Ectodermal cell (in vitro differentiated cells): ENCODE results near the gene GPC5.
"Not testable (repeated sequence)": the region's sequence is repeated elsewhere in the genome, so short reads cannot be mapped to it uniquely, and the experiment has no call there.

ENCODE experiments used
- H3K27ac ChIP-seq: 2 replicates; pipeline ENCODE4 v1.7.0; 2013; ENCODE audit warnings: mild to moderate bottlenecking, low read depth, low read length; ENCODE audit not compliant: insufficient read depth, poor library complexity, severe bottlenecking
- H3K27me3 ChIP-seq: 2 replicates; pipeline ENCODE4 v1.7.0; 2013; ENCODE audit warnings: mild to moderate bottlenecking, low read length; ENCODE audit not compliant: insufficient read depth, control insufficient read depth, poor library complexity, severe bottlenecking
- H3K36me3 ChIP-seq: one replicate; pipeline ENCODE4 v1.7.0; 2013; ENCODE audit warnings: low read length; ENCODE audit not compliant: control insufficient read depth, insufficient read depth
- H3K4me1 ChIP-seq: one replicate; pipeline ENCODE4 v1.7.0; 2013; ENCODE audit warnings: low read length; ENCODE audit not compliant: control insufficient read depth, insufficient read depth
- H3K4me3 ChIP-seq: 2 replicates; pipeline ENCODE4 v1.7.0; 2013; ENCODE audit warnings: low read depth, low read length, control low read depth; ENCODE audit not compliant: insufficient read depth
- H3K9me3 ChIP-seq: 2 replicates; pipeline ENCODE4 v1.7.0; 2013; ENCODE audit warnings: mild to moderate bottlenecking, low read length, moderate library complexity; ENCODE audit not compliant: control insufficient read depth
- WGBS, 2 experiments: methylation state at CpG; one replicate each; pipeline ENCODE4 v1.1.7; 2013; ENCODE audit warnings: missing lambda C conversion rate in 2 of 2; 5-methylcytosine and 5-hydroxymethylcytosine counted together

The GPC5 gene

DNA sequence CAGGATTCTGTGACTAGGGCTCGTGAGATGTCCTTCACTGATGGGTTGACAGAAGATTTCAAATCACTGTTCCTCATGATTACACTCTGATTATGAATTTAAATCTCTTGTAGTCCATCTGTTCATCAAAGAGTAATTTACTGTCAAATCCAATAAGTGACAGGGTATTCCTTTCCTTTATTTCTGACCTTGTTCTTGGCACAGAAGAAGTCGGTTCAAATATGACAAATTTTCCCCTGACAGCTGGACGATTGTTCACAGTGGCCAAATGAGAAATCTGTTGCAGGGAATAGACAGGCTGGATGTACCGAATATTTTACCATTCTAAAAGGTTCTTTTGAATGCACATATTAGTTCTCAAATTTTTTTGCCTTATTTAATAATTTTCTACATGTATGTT, 1060.9 kb downstream of the GPC5 start:
- no peaks in the 10 kb centered on the region for H3K36me3 ChIP-seq
- no peaks in the 10 kb centered on the region for H3K4me1 ChIP-seq
- 92 to 96% methylated on average over 4 of the region's 4 CpGs for WGBS, 2 experiments
- no peak overlapping the region for H3K27ac ChIP-seq
- H3K4me3 ChIP-seq = no peak overlapping the region
- no peaks in the 10 kb centered on the region for H3K9me3 ChIP-seq
- no peaks in the 10 kb centered on the region for H3K27me3 ChIP-seq

DNA sequence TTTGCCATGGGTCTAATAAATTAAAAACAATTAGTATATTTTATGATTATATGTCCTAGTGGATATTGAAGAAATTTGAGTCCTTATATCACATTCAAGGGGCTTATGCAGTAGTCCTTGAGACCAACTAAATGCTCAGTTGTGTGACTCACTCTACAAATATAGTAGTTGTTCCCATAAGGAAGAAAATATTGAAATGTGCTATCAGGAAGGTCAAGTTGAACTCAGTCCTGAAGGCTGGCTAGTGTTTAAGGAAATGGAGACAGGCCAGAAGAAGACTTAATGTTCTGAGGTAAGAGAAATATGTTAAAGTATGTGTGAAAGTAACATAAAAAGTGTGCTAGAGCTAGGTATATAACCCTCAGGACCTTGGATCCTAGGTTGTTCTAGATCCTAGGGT, 1062.1 kb downstream of the GPC5 start:
- no peaks in the 10 kb centered on the region for H3K27me3 ChIP-seq
- H3K36me3 ChIP-seq = no peaks in the 10 kb centered on the region
- no peaks in the 10 kb centered on the region for H3K9me3 ChIP-seq
- no peaks in the 10 kb centered on the region for H3K4me1 ChIP-seq
- no peak overlapping the region for H3K4me3 ChIP-seq
- no peak overlapping the region for H3K27ac ChIP-seq

DNA sequence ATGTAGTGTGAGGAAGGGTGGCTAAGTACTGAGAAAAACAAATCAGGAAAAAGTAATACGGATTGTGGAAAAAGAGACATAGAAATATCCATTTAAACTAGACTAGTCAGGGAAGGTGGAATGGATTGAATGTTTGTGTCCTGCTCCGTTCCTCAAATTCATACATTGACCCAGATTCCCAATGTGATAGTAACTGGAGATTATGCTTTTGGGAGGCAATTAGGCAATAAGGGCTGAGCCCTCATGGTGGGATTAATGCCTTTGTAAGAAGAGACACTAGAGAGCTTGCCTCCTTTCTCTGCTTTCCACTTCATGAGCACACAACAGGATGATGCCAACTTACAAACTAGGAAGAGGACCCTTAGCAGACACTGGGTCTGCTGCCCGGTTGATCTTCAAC, 1063.0 kb downstream of the GPC5 start:
- Histone ChIP-seq H3K27me3 (no peaks in the 10 kb centered on the region), H3K4me1 (no peaks in the 10 kb centered on the region), H3K4me3 (no peak overlapping the region), H3K27ac (no peak overlapping the region), H3K36me3 (no peaks in the 10 kb centered on the region), H3K9me3 (no peaks in the 10 kb centered on the region)
- WGBS, 2 experiments = 85 to 96% methylated on average over 3 of the region's 3 CpGs

DNA sequence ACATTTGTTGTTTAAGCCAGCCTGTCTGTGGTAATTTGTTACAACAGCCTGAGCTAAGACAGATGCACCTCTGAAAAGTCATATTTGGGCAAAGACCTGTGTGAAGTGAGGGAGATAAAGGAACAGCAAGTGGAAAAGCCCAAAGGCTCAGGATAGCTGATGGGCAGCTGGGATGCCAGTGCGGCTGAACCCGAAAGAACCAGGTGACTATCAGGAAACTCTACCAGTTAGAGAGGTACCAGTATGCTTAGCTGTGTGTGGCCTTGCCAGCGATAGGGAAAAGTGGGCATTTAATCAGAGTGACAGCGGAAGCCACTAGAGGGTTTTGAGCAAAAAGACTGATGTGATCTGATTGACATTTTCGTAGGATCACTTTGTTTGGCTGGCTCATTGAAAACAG, 1063.4 kb downstream of the GPC5 start:
- no peak overlapping the region for H3K27ac ChIP-seq
- 91 to 95% methylated on average over 5 of the region's 5 CpGs for WGBS, 2 experiments
- H3K36me3 ChIP-seq = no peaks in the 10 kb centered on the region
- H3K9me3 ChIP-seq = no peaks in the 10 kb centered on the region
- H3K4me3 ChIP-seq = no peak overlapping the region
- H3K27me3 ChIP-seq = no peaks in the 10 kb centered on the region
- no peaks in the 10 kb centered on the region for H3K4me1 ChIP-seq

DNA sequence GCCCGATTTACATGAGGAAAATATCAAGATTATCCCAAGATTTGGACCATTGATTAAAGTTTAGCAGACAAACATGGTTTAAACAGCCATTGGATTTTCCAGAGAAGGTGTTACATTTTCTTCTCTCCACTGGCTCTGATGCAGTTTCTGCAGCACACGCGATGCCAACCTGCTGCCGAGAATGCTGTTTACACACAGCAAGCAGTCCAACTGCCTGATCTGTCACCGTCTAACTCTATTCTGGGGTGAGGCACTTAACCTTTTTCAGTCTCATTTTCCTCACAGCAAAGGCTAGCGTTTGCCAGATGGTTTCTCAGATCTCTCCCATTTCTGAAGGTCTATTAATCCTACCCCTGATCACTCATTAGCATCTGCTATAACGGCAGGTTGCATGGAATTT, 1064.7 kb downstream of the GPC5 start:
- Histone ChIP-seq H3K9me3 (no peaks in the 10 kb centered on the region), H3K36me3 (no peaks in the 10 kb centered on the region), H3K4me1 (no peaks in the 10 kb centered on the region), H3K27ac (no peak overlapping the region), H3K27me3 (no peaks in the 10 kb centered on the region), H3K4me3 (no peak overlapping the region)
- WGBS, 2 experiments = 81 to 86% methylated on average over 6 to 7 of the region's 7 CpGs

DNA sequence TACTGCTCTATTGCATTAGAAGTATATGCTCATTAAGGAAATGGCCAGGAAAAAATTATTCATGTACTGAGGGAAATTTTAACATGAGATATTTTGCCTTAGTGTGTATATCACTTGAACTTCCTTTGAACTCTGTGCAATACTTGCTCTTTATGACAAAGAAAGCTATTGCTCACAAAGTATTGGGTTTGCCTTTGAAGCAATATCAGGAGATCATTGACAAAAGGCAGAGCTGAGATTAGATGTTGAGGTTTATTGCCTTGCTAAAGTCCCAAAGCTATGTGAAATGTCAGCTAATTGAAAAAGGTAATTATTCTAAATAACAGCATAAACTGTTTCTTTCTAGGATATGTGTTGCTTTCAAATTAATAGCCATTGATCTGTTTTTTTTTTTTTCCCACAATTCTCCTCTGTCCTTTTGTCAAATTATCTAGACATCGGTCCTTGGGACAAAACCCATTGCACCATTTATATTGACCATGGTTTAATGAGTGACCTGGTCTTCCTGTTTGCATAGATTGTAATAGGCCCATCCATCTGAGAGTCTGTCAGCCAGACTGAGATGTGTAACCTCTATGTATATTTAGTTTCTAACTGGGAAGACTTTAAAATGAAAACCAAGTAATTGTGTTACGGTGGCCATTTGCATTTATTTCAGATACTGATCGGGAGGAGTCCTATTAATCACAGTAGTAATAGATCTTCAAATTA, 1075.5 kb downstream of the GPC5 start:
- Histone ChIP-seq H3K27ac (no peak overlapping the region), H3K4me3 (no peak overlapping the region), H3K36me3 (no peaks in the 10 kb centered on the region), H3K9me3 (no peaks in the 10 kb centered on the region), H3K4me1 (no peaks in the 10 kb centered on the region), H3K27me3 (no peaks in the 10 kb centered on the region)
- WGBS, 2 experiments = 88 to 89% methylated on average over 1 to 3 of the region's 3 CpGs

DNA sequence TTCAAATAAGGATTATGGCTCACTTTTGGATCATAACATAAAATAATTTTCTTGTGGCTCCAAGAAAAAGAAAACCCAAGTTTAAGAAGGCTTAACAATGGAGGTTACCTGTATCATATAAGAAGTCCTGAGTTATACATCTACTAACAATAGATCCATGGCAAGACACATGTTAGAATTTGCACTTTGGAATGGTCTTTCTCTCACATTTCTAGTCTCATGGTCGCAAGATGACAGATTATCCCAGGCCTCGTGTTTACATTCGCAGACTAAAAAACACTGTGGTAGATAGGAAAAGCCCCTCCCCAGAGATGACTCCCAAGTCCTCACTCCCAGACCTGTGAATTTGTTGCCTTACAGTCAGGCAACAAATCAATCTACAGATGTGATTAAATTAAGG, 1082.0 kb downstream of the GPC5 start:
- no peaks in the 10 kb centered on the region for H3K4me1 ChIP-seq
- H3K27me3 ChIP-seq = no peaks in the 10 kb centered on the region
- H3K4me3 ChIP-seq = no peak overlapping the region
- no peak overlapping the region for H3K27ac ChIP-seq
- no peaks in the 10 kb centered on the region for H3K36me3 ChIP-seq
- no peaks in the 10 kb centered on the region for H3K9me3 ChIP-seq
- WGBS, 2 experiments = 97% methylated on average over 3 of the region's 3 CpGs

GRCh38 chr13:92482790-92483189, 1084.4 kb downstream of the GPC5 start:
- not testable (repeated sequence) for H3K36me3 ChIP-seq, H3K4me3 ChIP-seq, H3K4me1 ChIP-seq, H3K27ac ChIP-seq, H3K9me3 ChIP-seq, H3K27me3 ChIP-seq
- 94 to 98% methylated on average over 3 of the region's 3 CpGs for WGBS, 2 experiments

DNA sequence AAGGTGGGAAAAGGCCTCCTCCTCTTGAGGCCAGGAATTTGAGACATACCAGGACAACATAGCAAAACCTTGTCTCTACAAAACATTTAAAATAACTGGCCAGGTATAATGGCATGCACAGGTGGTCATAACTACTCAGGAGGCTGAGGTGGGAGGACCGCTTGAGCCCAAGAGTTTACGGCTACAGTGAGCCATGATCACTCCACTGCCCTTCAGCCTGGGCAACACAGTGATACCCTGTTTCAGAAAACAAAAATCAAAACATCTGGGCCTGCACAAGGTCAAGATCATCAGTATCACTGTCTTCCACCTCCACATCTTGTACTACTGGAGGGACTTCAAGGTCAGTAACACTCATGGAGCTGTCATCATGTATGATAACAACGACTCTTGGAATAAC, 1085.5 kb downstream of the GPC5 start:
- no peak overlapping the region for H3K4me3 ChIP-seq
- no peaks in the 10 kb centered on the region for H3K27me3 ChIP-seq
- H3K4me1 ChIP-seq = no peaks in the 10 kb centered on the region
- no peaks in the 10 kb centered on the region for H3K9me3 ChIP-seq
- H3K27ac ChIP-seq = no peak overlapping the region
- 94 to 97% methylated on average over 2 to 3 of the region's 3 CpGs for WGBS, 2 experiments
- no peaks in the 10 kb centered on the region for H3K36me3 ChIP-seq

GRCh38 chr13:92487238-92487637, 1088.8 kb downstream of the GPC5 start:
- Histone ChIP-seq H3K9me3 (no peaks in the 10 kb centered on the region), H3K27ac (no peak overlapping the region), H3K36me3 (no peaks in the 10 kb centered on the region), H3K27me3 (no peaks in the 10 kb centered on the region), H3K4me1 (no peaks in the 10 kb centered on the region), H3K4me3 (no peak overlapping the region)
